ENCODE measurements around the gene KCNMA1.

The KCNMA1 gene

DNA sequence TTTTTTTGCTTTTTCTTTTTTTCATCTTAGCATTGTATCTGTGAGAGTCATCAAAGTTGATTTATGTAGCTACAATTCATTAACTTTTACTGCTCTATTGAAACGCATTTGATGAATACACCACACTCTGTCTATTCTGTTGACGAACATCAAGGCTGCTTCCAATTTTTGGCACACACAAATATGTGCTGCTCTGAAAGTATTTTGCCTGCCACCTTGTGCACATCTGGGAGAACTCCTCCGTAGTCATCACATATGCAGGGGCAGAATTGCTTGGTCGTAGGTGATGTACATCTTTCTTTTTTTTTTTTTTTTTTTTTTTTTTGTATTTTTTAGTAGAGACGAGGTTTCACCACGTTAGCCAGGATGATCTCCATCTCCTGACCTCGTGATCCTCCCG, 796.8 kb downstream of the KCNMA1 start:
- no peak for DNase-seq

DNA sequence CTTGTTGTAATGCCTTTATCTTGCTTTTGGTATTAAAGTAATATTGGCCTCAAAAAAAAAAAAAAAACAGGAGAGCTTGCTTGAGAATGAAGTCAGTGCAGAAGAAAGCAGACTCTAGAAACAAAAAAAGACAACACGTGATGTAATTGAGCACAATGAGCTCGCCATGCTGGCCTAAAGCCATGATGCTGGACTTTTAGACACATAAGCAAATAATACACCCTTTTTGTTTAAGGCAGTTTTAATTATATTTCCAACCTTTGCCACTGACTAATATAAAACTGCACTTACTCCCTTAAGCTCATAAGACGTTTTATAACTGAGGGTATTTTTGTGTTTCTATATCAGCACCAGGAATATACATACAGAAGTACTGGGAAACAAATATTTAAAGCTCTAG, 798.3 kb downstream of the KCNMA1 start:
- no peak for DNase-seq

DNA sequence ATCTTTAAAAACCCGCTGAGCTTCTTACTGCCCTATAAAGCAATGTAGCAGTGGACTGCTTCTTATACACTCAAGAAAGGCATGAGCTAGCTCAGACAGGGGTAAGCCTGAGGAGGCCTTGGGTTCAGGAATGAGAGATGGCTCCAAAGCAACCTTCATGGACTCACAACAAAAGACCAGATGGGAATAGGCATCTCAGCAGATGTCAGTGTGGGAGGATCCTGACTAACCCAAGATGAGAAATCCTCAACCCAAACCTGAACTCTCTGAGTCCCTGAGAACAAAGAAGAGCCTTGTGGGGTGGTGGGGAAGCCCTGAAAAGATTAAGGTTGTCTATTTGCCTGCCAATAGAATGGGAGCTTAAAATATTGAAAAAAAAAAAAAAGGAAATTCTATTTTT, 807.4 kb downstream of the KCNMA1 start:
- no peak for DNase-seq

DNA sequence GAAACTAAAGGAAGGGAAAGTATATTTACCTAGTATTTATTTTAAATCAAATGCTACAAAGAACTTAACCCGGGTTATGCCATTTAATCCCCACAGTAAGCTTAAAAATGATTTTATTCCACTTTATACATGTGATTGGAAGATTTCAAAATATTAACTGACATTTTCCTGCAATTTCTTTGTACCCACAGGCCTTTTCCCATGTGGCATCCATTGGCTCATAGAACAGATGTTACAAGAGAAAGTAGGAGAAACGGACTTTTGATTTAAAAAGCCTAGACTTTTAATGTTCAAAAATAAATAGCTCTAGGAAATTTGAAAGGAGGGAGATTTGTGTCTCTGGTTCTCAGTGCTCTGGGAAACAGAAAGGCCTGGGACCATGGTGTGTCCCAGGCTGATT, 807.9 kb downstream of the KCNMA1 start:
- DNase-seq: no peak

Measured in NCI-H1092 (cell line).